Vagina (tissue), 2 donors: ENCODE measurements around the gene DNASE1L3.

ENCODE experiments used
- CTCF ChIP-seq, 3 experiments: fragments of 450-650 bp in 2 of 3; fragments of 200-600 bp in 1 of 3; sonication (generic) in 1 of 3; IDR thresholded peaks; one replicate each; pipeline ENCODE4 v1.5.1; 2017 to 2019; ENCODE audit warnings: antibody characterized with exemption in 3 of 3, mild to moderate bottlenecking in 2 of 3, moderate library complexity in 2 of 3
- POLR2A ChIP-seq, 2 donors: fragments of 450-650 bp; IDR thresholded peaks; one replicate each; pipeline ENCODE4 v1.6.1; 2017; ENCODE audit warnings: antibody characterized with exemption in 2 of 2, mild to moderate bottlenecking in 2 of 2, moderate library complexity in 2 of 2

- TF ChIP-seq CTCF (IDR thresholded peaks at IDR 0.05) (no peak), POLR2A (IDR thresholded peaks at IDR 0.05) (no peak)
Measured at GRCh38 chr3:58256511-58256910, 45.7 kb upstream of the DNASE1L3 start.
